Heart right ventricle (tissue), 16 donors: ENCODE measurements around the gene LRCH1. TPM values are rescaled to one million over a fixed set of nuclear protein-coding genes. Genes with fewer than 3 reads are reported as not detected.

ENCODE experiments used
- ATAC-seq, 8 donors: fragments of 200-7000 bp; cut with Tn5 transposase; one replicate each; pipeline ENCODE4 v1.9.1; 2020; ENCODE audit warnings: mild to moderate bottlenecking in 8 of 8, moderate library complexity in 8 of 8, moderate number of reproducible peaks in 1 of 8
- DNase-seq, 2 donors: peaks; one replicate each; pipeline ENCODE4 v3.0.0-alpha.2; 2020
- H3K27ac ChIP-seq, 10 donors: fragments of 200-600 bp; sonication (generic) in 2 of 10; one replicate each; pipeline versions ENCODE4 v1.5.0 to v1.8.0; 2020 to 2022; ENCODE audit warnings: mild to moderate bottlenecking in 3 of 10
- H3K27me3 ChIP-seq, 7 donors: fragments of 200-600 bp; one replicate each; pipeline ENCODE4 v1.8.0; 2021 to 2022; ENCODE audit warnings: mild to moderate bottlenecking in 2 of 7
- H3K36me3 ChIP-seq, 9 donors: fragments of 200-600 bp; sonication (generic) in 1 of 9; one replicate each; pipeline versions ENCODE4 v1.5.0 to v1.8.0; 2020 to 2022; ENCODE audit warnings: mild to moderate bottlenecking in 2 of 9
- H3K4me1 ChIP-seq, 9 donors: fragments of 200-600 bp; sonication (generic) in 1 of 9; one replicate each; pipeline versions ENCODE4 v1.5.0 to v1.8.0; 2020 to 2022; ENCODE audit warnings: mild to moderate bottlenecking in 4 of 9
- H3K4me3 ChIP-seq, 10 donors: fragments of 200-600 bp; sonication (generic) in 2 of 10; one replicate each; pipeline versions ENCODE4 v1.5.0 to v1.8.0; 2020 to 2022; ENCODE audit warnings: mild to moderate bottlenecking in 7 of 10, moderate library complexity in 2 of 10
- H3K9me3 ChIP-seq, 11 donors: fragments of 200-600 bp in 10 of 11; sonication (generic) in 2 of 11; one replicate each; pipeline versions ENCODE4 v1.5.0 to v1.8.0; 2013 to 2022; ENCODE audit warnings: mild to moderate bottlenecking in 2 of 11, control low read depth in 1 of 11, moderate library complexity in 1 of 11
- CTCF ChIP-seq, 9 donors: fragments of 200-600 bp; sonication (generic) in 2 of 9; IDR thresholded peaks; one replicate each; pipeline versions ENCODE4 v1.5.0 to v1.8.0; 2021 to 2022; ENCODE audit warnings: antibody characterized with exemption in 9 of 9, mild to moderate bottlenecking in 5 of 9, moderate library complexity in 1 of 9
- WGBS, 2 donors: extraction: QIAGEN DNeasy Blood & Tissue Kit; methylation state at CpG; one replicate each; pipeline ENCODE4 v1.1.7; 2013; ENCODE audit warnings: inconsistent platforms in 1 of 2; 5-methylcytosine and 5-hydroxymethylcytosine counted together
- intact Hi-C, 10 donors: fragments of 100-400 bp; cut with DNase I; formaldehyde crosslinking; loops; one replicate each; pipeline versions ENCODE4 v1.11.1 to v1.14.2; 2022
- polyA plus RNA-seq, 2 donors: library from polyadenylated mRNA; stranded (reverse); fragments of 200-250 nt; gene quantifications; one replicate each; pipeline ENCODE4 v1.2.3, GENCODE V29; 2013
- total RNA-seq, 10 donors: library from RNA; stranded (reverse); fragmentation: NEBNext Ultra II Directional in 3 of 10; extraction: Animal tissue kit (Norgen Biotek cat#: 25700) in 3 of 10; gene quantifications; one replicate each; pipeline versions ENCODE4 v1.2.1 to v1.2.4, GENCODE V29; 2021 to 2023
- donor health status: Arrhythmogenic right ventricular cardiomyopathy.
- donor health status: ischemic (EF 13 %, LVEDD 7.1; RV severe dilation, severe dysfunction).
- donor health status: healthy with polysubstance abuse.
- donor health status: DM: no; HTN: yes; CAD: no.
- donor health status: DM: no; HTN: no; CAD: no.
- donor health status: ischemic (EF 25% LVEDD 6.9; RV normal size, moderate dysfunction).
- donor health status: ischemic (EF 25% LVEDD 5.7; RV mildly dilated, moderate dysfunction).
- donor health status: healthy.
- donor health status: DM: yes; HTN: yes; CAD: no.
- donor health status: Ischemic cardiomyopathy.
- donor health status: ischemic (EF 35%, LVEDD 5.7; RV mildly dilated, moderate dysfunction).
- donor health status: nonischemic (EF 11% LVEDD 7.7; RV severe dilation, severe dysfunction).
- donor health status: DM: yes; HTN: yes; CAD: no.
- donor health status: PGD.
- donor health status: ischemic (EF 29% LVEDD 5.4; RV normal size, mild dysfunction).
- donor health status: nonischemic (EF 23%, LVEDD 6.1; RV moderate dilation, normal function).

Gene LRCH1
- total and polyA plus RNA-seq, 12 donors = 4.1 to 20.3 (median 13.1) TPM

GRCh38 chr13:46605825-46606554 is 53.0 kb downstream of the LRCH1 start:
- no peak overlapping the region for H3K4me3 ChIP-seq
- no peak for DNase-seq
- H3K27me3 ChIP-seq = no peaks in the 10 kb centered on the region
- intact Hi-C loops = loop anchor here in 3 of 10 donors (5.0 to 10.0 kb wide), 3 partner anchors 51 to 66 kb away; partner anchors contain the start of gene LRCH1 (in 3 of the 3)
- H3K4me1 ChIP-seq = peaks cover 9 to 93% (median 80%) of the 10 kb centered on the region in 9 donors
- TF ChIP-seq CTCF (IDR thresholded peaks at IDR 0.05) = no peak
- H3K9me3 ChIP-seq = no peaks in the 10 kb centered on the region
- ATAC-seq = peak in 1 of 8 donors; percentile 17
- WGBS, 2 donors = 59 to 69% methylated on average over 3 of the region's 3 CpGs
- peak overlapping the region in 9 of 10 donors; percentile 33 to 71 (median 56) for H3K27ac ChIP-seq
- H3K36me3 ChIP-seq = no peaks in the 10 kb centered on the region

GRCh38 chr13:46606970-46607369 is 54.0 kb downstream of the LRCH1 start:
- ATAC-seq = no peak
- intact Hi-C loops = loop anchor here in 3 of 10 donors (5.0 to 10.0 kb wide), 3 partner anchors 52 to 65 kb away; partner anchors contain the start of gene LRCH1 (in 3 of the 3)
- no peaks in the 10 kb centered on the region for H3K27me3 ChIP-seq
- H3K27ac ChIP-seq = peak overlapping the region in 8 of 10 donors; percentile 7 to 71 (median 46)
- no peaks in the 10 kb centered on the region for H3K36me3 ChIP-seq
- H3K9me3 ChIP-seq = no peaks in the 10 kb centered on the region
- peaks cover 9 to 83% (median 74%) of the 10 kb centered on the region in 9 donors for H3K4me1 ChIP-seq
- DNase-seq = no peak
- no peak for TF ChIP-seq CTCF (IDR thresholded peaks at IDR 0.05)
- WGBS, 2 donors = 83 to 95% methylated on average over 3 of the region's 3 CpGs
- no peak overlapping the region for H3K4me3 ChIP-seq

GRCh38 chr13:46607768-46608564 is 55.0 kb downstream of the LRCH1 start:
- ATAC-seq (peak in 2 of 8 donors; percentile 12 to 23), DNase-seq (no peak)
- no peak for TF ChIP-seq CTCF (IDR thresholded peaks at IDR 0.05)
- Histone ChIP-seq H3K9me3 (no peaks in the 10 kb centered on the region), H3K27me3 (no peaks in the 10 kb centered on the region), H3K4me3 (no peak overlapping the region), H3K4me1 (peaks cover 9 to 73% (median 64%) of the 10 kb centered on the region in 9 donors), H3K36me3 (no peaks in the 10 kb centered on the region), H3K27ac (peak overlapping the region in 4 of 10 donors; percentile 0 to 66 (median 60))
- intact Hi-C loops = loop anchor here in 3 of 10 donors (5.0 to 10.0 kb wide), 3 partner anchors 53 to 64 kb away; partner anchors contain the start of gene LRCH1 (in 3 of the 3)
- 70 to 76% methylated on average over 9 of the region's 9 CpGs for WGBS, 2 donors

- no peak overlapping the region for H3K4me3 ChIP-seq
- H3K27me3 ChIP-seq = no peaks in the 10 kb centered on the region
- DNase-seq (no peak), ATAC-seq (no peak)
- no peak for TF ChIP-seq CTCF (IDR thresholded peaks at IDR 0.05)
- no peaks in the 10 kb centered on the region for H3K9me3 ChIP-seq
- peaks cover 9 to 71% (median 54%) of the 10 kb centered on the region in 9 donors for H3K4me1 ChIP-seq
- peak overlapping the region in 1 of 10 donors; percentile 33 for H3K27ac ChIP-seq
- no peaks in the 10 kb centered on the region for H3K36me3 ChIP-seq
- WGBS, 2 donors = 83 to 84% methylated on average over 4 of the region's 4 CpGs
- intact Hi-C loops = loop anchor here in 3 of 10 donors (5.0 to 10.0 kb wide), 3 partner anchors 54 to 63 kb away; partner anchors contain the start of gene LRCH1 (in 3 of the 3)
These were observed 56.1 kb downstream of the LRCH1 start for GRCh38 chr13:46609052-46609451.
